ENCODE data around the gene HYAL1.

Gene HYAL1

DNA sequence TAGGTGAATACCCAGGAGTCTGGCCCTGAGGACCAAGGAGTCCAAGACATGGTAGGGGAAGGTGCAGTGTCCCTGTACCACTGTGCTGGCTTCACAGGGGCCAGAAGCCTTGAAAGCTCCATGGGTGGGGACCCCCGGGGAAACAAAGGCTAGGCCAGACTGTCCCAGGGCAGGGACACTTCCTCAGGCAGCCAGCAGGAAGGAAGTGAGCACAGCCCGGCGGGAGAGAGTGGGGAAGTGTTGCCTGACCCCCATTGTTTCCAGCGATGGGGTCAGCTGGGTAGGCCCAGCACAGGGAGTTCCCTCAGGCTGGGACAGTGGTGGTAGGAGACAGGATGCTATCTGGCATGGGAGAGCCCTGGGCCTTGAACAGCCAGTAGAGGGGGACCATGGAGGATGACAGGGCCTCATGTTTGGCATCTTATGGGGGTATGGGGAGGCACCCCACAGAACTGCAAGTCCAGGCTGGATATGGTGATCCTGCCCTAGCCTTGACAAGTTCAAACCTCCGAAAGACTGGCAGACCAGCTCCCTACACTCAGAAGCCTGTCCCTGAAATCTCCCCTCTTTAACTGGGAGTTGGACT, 20.3 kb upstream of the HYAL1 start:
- Histone ChIP-seq H3K9me3 (ENCODE audit: insufficient read depth, low read depth, low read length) (no peaks in the 10 kb centered on the region), H3K4me3 (ENCODE audit: low read length, poor library complexity, severe bottlenecking) (no peak overlapping the region), H3F3A (ENCODE audit: low read depth) (peaks cover 3% of the 10 kb centered on the region), H2AFZ (ENCODE audit: low read length) (no peak overlapping the region), H3K9ac (ENCODE audit: low read depth, low read length, poor library complexity, severe bottlenecking) (no peak overlapping the region), H3K27me3 (ENCODE audit: insufficient read depth, low read length, poor library complexity, severe bottlenecking) (no peaks in the 10 kb centered on the region), H3K79me2 (ENCODE audit: insufficient read depth, low read length) (peaks cover 38% of the 10 kb centered on the region), H3K4me1 (ENCODE audit: insufficient read depth, low read length, poor library complexity, severe bottlenecking) (peaks cover 30% of the 10 kb centered on the region), H3K9me2 (replicated peaks; ENCODE audit: low read depth, low read length) (no peaks in the 10 kb centered on the region), H4K20me1 (ENCODE audit: insufficient read depth, low read length, poor library complexity, severe bottlenecking) (peaks cover 23% of the 10 kb centered on the region), H3K36me3 (ENCODE audit: insufficient read depth, low read length) (no peaks in the 10 kb centered on the region), H3K4me2 (ENCODE audit: low read depth, low read length, poor library complexity, severe bottlenecking) (no peak overlapping the region)
- TF ChIP-seq, protein P1, sequence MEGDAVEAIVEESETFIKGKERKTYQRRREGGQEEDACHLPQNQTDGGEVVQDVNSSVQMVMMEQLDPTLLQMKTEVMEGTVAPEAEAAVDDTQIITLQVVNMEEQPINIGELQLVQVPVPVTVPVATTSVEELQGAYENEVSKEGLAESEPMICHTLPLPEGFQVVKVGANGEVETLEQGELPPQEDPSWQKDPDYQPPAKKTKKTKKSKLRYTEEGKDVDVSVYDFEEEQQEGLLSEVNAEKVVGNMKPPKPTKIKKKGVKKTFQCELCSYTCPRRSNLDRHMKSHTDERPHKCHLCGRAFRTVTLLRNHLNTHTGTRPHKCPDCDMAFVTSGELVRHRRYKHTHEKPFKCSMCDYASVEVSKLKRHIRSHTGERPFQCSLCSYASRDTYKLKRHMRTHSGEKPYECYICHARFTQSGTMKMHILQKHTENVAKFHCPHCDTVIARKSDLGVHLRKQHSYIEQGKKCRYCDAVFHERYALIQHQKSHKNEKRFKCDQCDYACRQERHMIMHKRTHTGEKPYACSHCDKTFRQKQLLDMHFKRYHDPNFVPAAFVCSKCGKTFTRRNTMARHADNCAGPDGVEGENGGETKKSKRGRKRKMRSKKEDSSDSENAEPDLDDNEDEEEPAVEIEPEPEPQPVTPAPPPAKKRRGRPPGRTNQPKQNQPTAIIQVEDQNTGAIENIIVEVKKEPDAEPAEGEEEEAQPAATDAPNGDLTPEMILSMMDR (conservative IDR thresholded peaks at IDR 0.05; ENCODE audit: low read length): no peak
- no peak for TF ChIP-seq EZH2phosphoT487 (IDR thresholded peaks at IDR 0.05; ENCODE audit: borderline replicate concordance)

- H3K79me2 ChIP-seq (ENCODE audit: insufficient read depth, low read length): peaks cover 44% of the 10 kb centered on the region
- no peak overlapping the region for H3K4me3 ChIP-seq (ENCODE audit: low read length, poor library complexity, severe bottlenecking)
Measured at GRCh38 chr3:50323092-50323600, 19.8 kb upstream of the HYAL1 start.

DNA sequence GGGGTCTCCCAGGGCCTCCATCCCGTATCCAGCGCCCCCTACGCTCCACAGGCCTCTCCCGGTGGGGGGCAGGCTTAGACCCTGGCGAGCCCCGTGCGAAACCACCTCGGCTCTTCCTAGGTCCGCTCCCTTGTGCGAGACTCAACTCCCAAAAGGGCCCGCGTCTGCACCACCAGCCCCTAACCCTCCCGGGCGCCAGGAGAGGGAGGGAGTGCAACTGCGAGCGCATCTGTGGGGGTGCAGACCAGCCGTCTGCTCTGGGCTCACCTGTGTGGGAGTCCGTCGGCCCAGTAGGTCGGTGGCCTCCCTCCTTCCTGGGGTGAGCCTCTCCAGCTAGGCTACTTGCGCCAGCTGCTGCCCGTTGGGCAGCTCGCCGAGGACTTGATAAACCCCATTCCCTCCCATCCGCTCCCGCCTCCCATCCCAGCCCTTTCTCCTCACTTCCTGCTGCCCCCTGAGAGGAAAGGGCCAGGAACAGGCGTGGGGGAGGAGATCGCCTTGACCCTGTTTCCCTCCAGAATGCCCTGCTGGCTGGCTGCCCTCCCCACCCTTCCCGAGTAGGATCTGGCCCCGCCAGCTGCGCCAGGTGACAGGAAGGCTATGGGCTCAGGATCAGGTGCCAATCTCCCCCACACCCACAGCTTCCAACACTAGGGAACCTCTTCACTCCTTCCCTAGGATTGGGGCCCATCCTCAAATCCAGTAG, 19.2 kb upstream of the HYAL1 start, which contains the start of gene HYAL2:
TSS of gene HYAL2 (minus strand) at position 360 of the 706 bp plus-strand sequence. CDS start 2,256 bp downstream, outside the sequence.
- H3K36me3 ChIP-seq (ENCODE audit: insufficient read depth, low read length): no peaks in the 10 kb centered on the region
- peak within 1 kb of the TSS; percentile 98 for H2AFZ ChIP-seq (ENCODE audit: low read length)
- no peaks in the 10 kb centered on the region for H3F3A ChIP-seq (ENCODE audit: low read depth)
- H3K4me3 ChIP-seq (ENCODE audit: low read length, poor library complexity, severe bottlenecking): peak within 1 kb of the TSS; percentile 78
- peak within 1 kb of the TSS; percentile 77 for H3K9ac ChIP-seq (ENCODE audit: low read depth, low read length, poor library complexity, severe bottlenecking)
- TF ChIP-seq EZH2phosphoT487 (IDR thresholded peaks at IDR 0.05; ENCODE audit: borderline replicate concordance): no peak
- TF ChIP-seq, protein P1 (conservative IDR thresholded peaks at IDR 0.05; ENCODE audit: low read length): no peak
- H3K9me2 ChIP-seq (replicated peaks; ENCODE audit: low read depth, low read length): no peaks in the 10 kb centered on the region
- no peaks in the 10 kb centered on the region for H3K9me3 ChIP-seq (ENCODE audit: insufficient read depth, low read depth, low read length)
- H3K27me3 ChIP-seq (ENCODE audit: insufficient read depth, low read length, poor library complexity, severe bottlenecking): no peaks in the 10 kb centered on the region
- peaks cover 43% of the 10 kb centered on the region for H3K79me2 ChIP-seq (ENCODE audit: insufficient read depth, low read length)
- peaks cover 19% of the 10 kb centered on the region for H4K20me1 ChIP-seq (ENCODE audit: insufficient read depth, low read length, poor library complexity, severe bottlenecking)
- peak within 1 kb of the TSS; percentile 95 for H3K4me2 ChIP-seq (ENCODE audit: low read depth, low read length, poor library complexity, severe bottlenecking)
- H3K4me1 ChIP-seq (ENCODE audit: insufficient read depth, low read length, poor library complexity, severe bottlenecking): peaks cover 38% of the 10 kb centered on the region

More at GRCh38 chr3:50323092-50323600, 19.8 kb upstream of the HYAL1 start:
- H3K4me1 ChIP-seq (ENCODE audit: insufficient read depth, low read length, poor library complexity, severe bottlenecking): peaks cover 35% of the 10 kb centered on the region
- no peaks in the 10 kb centered on the region for H3K27me3 ChIP-seq (ENCODE audit: insufficient read depth, low read length, poor library complexity, severe bottlenecking)
- H3F3A ChIP-seq (ENCODE audit: low read depth): no peaks in the 10 kb centered on the region
- H3K4me2 ChIP-seq (ENCODE audit: low read depth, low read length, poor library complexity, severe bottlenecking): no peak overlapping the region
- H2AFZ ChIP-seq (ENCODE audit: low read length): no peak overlapping the region
- no peaks in the 10 kb centered on the region for H3K9me2 ChIP-seq (replicated peaks; ENCODE audit: low read depth, low read length)
- no peaks in the 10 kb centered on the region for H3K36me3 ChIP-seq (ENCODE audit: insufficient read depth, low read length)
- TF ChIP-seq EZH2phosphoT487 (IDR thresholded peaks at IDR 0.05; ENCODE audit: borderline replicate concordance): no peak
- TF ChIP-seq, protein P1 (conservative IDR thresholded peaks at IDR 0.05; ENCODE audit: low read length): no peak
- peak overlapping the region; percentile 13 for H3K9ac ChIP-seq (ENCODE audit: low read depth, low read length, poor library complexity, severe bottlenecking)
- H4K20me1 ChIP-seq (ENCODE audit: insufficient read depth, low read length, poor library complexity, severe bottlenecking): peaks cover 23% of the 10 kb centered on the region
- H3K9me3 ChIP-seq (ENCODE audit: insufficient read depth, low read depth, low read length): no peaks in the 10 kb centered on the region
